ENCODE results near the gene TM9SF3.

The TM9SF3 gene

GRCh38 chr10:96505150-96506136, 81.4 kb downstream of the TM9SF3 start:
- no peak for DNase-seq

GRCh38 chr10:96502561-96503282, 84.1 kb downstream of the TM9SF3 start:
- DNase-seq = no peak

- no peak for DNase-seq
Observed at GRCh38 chr10:96501985-96502384, 84.8 kb downstream of the TM9SF3 start.

- no peak for DNase-seq
Observed at GRCh38 chr10:96500519-96500918, 86.3 kb downstream of the TM9SF3 start.

GRCh38 chr10:96500050-96500449, 86.8 kb downstream of the TM9SF3 start:
- no peak for DNase-seq

- no peak for DNase-seq
Observed at GRCh38 chr10:96497391-96497790, 89.4 kb downstream of the TM9SF3 start.

- DNase-seq = no peak
Observed at GRCh38 chr10:96496281-96496925, 90.4 kb downstream of the TM9SF3 start.

- DNase-seq = no peak
Observed at GRCh38 chr10:96495544-96495943, 91.3 kb downstream of the TM9SF3 start.

GRCh38 chr10:96494694-96495093, 92.1 kb downstream of the TM9SF3 start:
- DNase-seq = no peak

GRCh38 chr10:96493871-96494525, 92.8 kb downstream of the TM9SF3 start:
- no peak for DNase-seq

GRCh38 chr10:96493254-96493653, 93.6 kb downstream of the TM9SF3 start:
- DNase-seq = no peak

- DNase-seq = no peak
Observed at GRCh38 chr10:96491303-96491702, 95.5 kb downstream of the TM9SF3 start.

- DNase-seq = no peak
Observed at GRCh38 chr10:96488161-96488935, 98.5 kb downstream of the TM9SF3 start.

- no peak for DNase-seq
Observed at GRCh38 chr10:96482815-96483588, 103.8 kb downstream of the TM9SF3 start.

- no peak for DNase-seq
Observed at GRCh38 chr10:96478355-96478754, 108.5 kb downstream of the TM9SF3 start.

GRCh38 chr10:96473866-96474265, 112.9 kb downstream of the TM9SF3 start:
- no peak for DNase-seq

GRCh38 chr10:96470116-96470743, 116.6 kb downstream of the TM9SF3 start:
- DNase-seq = no peak

GRCh38 chr10:96468845-96469244, 118.0 kb downstream of the TM9SF3 start:
- no peak for DNase-seq
